Fibroblast of mammary gland (primary cell): Measurements from ENCODE around the gene TRAF1.

Source experiments
- DNase-seq: peaks from one replicate; pipeline ENCODE4 v3.0.0-alpha.2; 2010; ENCODE audit warnings: low read depth
- H3K4me3 ChIP-seq: 2 replicates; pipeline ENCODE4 v1.5.1; 2011; ENCODE audit warnings: low read depth, mild to moderate bottlenecking, low read length, moderate library complexity; ENCODE audit not compliant: control insufficient read depth
- TF ChIP-seq, protein P1 (sequence below): conservative IDR thresholded peaks from 2 replicates; pipeline ENCODE4 v1.5.1; 2011; ENCODE audit warnings: low read depth, low read length, inconsistent platforms; ENCODE audit not compliant: control insufficient read depth, insufficient read depth

TRAF1 gene

DNA sequence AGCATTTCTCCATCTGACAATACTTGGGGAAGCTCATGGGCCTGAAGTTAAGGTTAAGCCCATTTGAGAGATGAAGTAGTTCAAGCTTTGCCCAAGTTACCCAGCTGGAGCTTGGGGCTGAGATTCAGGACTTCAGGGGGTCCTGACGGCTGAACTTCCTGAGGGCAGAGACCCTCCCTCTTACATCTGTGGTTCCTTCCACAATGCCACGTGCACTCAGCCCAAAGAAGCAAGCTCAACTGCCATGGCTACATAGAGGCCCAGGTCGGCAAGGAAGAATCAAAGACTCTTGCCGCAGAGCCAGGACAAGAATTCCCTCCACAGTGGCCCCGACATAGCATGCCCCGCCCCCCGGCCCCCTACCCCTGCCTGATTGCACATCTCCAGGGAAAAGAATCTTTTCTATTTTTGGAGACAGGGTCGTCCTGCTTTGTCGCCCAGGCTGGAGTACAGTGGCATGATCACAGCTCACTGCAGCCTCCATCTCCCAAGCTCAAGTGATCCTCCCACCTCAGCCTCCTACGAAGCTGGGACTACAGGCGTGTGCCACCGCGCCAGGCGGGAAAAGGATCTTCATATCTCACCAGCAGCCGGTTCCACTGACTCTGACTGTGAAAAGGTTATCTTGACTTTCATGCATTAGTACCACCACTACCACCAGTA is 58.8 kb downstream of the TRAF1 start:
- no peak overlapping the region for H3K4me3 ChIP-seq
- TF ChIP-seq, protein P1, sequence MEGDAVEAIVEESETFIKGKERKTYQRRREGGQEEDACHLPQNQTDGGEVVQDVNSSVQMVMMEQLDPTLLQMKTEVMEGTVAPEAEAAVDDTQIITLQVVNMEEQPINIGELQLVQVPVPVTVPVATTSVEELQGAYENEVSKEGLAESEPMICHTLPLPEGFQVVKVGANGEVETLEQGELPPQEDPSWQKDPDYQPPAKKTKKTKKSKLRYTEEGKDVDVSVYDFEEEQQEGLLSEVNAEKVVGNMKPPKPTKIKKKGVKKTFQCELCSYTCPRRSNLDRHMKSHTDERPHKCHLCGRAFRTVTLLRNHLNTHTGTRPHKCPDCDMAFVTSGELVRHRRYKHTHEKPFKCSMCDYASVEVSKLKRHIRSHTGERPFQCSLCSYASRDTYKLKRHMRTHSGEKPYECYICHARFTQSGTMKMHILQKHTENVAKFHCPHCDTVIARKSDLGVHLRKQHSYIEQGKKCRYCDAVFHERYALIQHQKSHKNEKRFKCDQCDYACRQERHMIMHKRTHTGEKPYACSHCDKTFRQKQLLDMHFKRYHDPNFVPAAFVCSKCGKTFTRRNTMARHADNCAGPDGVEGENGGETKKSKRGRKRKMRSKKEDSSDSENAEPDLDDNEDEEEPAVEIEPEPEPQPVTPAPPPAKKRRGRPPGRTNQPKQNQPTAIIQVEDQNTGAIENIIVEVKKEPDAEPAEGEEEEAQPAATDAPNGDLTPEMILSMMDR, result no peak
- DNase-seq, result no peak

GRCh38 chr9:120866651-120867050 is 59.9 kb downstream of the TRAF1 start:
- TF ChIP-seq, protein P1, result no peak
- H3K4me3 ChIP-seq, result no peak overlapping the region
- DNase-seq, result no peak

GRCh38 chr9:120865809-120866208 is 60.8 kb downstream of the TRAF1 start:
- TF ChIP-seq, protein P1, result no peak
- no peak overlapping the region for H3K4me3 ChIP-seq
- DNase-seq, result no peak

- H3K4me3 ChIP-seq, result no peak overlapping the region
- TF ChIP-seq, protein P1, result no peak
- DNase-seq, result no peak
These were observed 61.4 kb downstream of the TRAF1 start for GRCh38 chr9:120865176-120865575.

GRCh38 chr9:120864719-120865118 is 61.9 kb downstream of the TRAF1 start:
- H3K4me3 ChIP-seq, result no peak overlapping the region
- TF ChIP-seq, protein P1, result no peak
- DNase-seq, result no peak

GRCh38 chr9:120863833-120864232 is 62.8 kb downstream of the TRAF1 start:
- no peak overlapping the region for H3K4me3 ChIP-seq
- no peak for DNase-seq
- TF ChIP-seq, protein P1, result no peak

GRCh38 chr9:120862452-120862851 is 64.1 kb downstream of the TRAF1 start:
- TF ChIP-seq, protein P1, result no peak
- H3K4me3 ChIP-seq, result no peak overlapping the region
- DNase-seq, result no peak
